ENCODE measurements around the gene UBR4. TPM values are rescaled to one million over a fixed set of nuclear protein-coding genes. Genes with fewer than 3 reads are reported as not detected.
A peak's percentile ranks its signal among the peaks of the same experiment; 100 is the strongest.
"Not testable (repeated sequence)": the region's sequence is repeated elsewhere in the genome, so short reads cannot be mapped to it uniquely, and the experiment has no call there.

UBR4 gene
- total RNA-seq: 100 to 1,000 TPM; 139 to 156 (median 147) TPM
- 131 TPM for total RNA-seq (2013)
- 253 to 627 (median 436) reads per million in 29 experiments for total RNA-seq

- Histone ChIP-seq H3K9me3 (no peaks in the 10 kb centered on the region), H3K4me3 (ENCODE audit: control insufficient read depth in 1 of 2, extremely low read depth in 1 of 2, low read length in 1 of 2) (peak within 1 kb of the TSS; percentile 95 to 97), H3K4me1 (ENCODE audit: control insufficient read depth in 1 of 2, extremely low read depth in 1 of 2, insufficient read depth in 2 of 2, low read length in 2 of 2) (peaks cover 25 to 35% of the 10 kb centered on the region in 2 experiments), H3K27ac (ENCODE audit: low read length) (peak within 1 kb of the TSS; percentile 91), H3K36me3 (ENCODE audit: control insufficient read depth in 2 of 2, extremely low read depth in 1 of 2, insufficient read depth in 1 of 2, low read length in 1 of 2) (peaks cover 0 to 5% of the 10 kb centered on the region in 2 donors), H3K27me3 (replicated peaks in 1 of 2; ENCODE audit: control insufficient read depth in 2 of 2, extremely low read depth in 1 of 2, insufficient read depth in 2 of 2, low read length in 1 of 2) (no peaks in the 10 kb centered on the region)
- H3K27me3 Mint-ChIP-seq: no peaks in the 10 kb centered on the region
- ChIA-PET POLR2A (interaction anchor here in 1 of 2 donors (1.1 kb wide), 1 partner anchor 43 kb away, joined by 3 read pairs; no protein-coding TSS in a partner anchor), CTCF (interaction anchor here in 1 of 2 donors (0.6 kb wide), 1 partner anchor 40 kb away, joined by 3 read pairs; no protein-coding TSS in a partner anchor)
- H3K36me3 Mint-ChIP-seq: peaks cover 11% of the 10 kb centered on the region
- WGBS (ENCODE audit: insufficient coverage): under 1% methylated on average over 75 of the region's 80 CpGs
- peak within 1 kb of the TSS; percentile 92 to 95 for H3K27ac Mint-ChIP-seq
- no peaks in the 10 kb centered on the region for H3K9me3 Mint-ChIP-seq
- H3K4me1 Mint-ChIP-seq: peaks cover 78 to 86% (median 83%) of the 10 kb centered on the region in 3 donors
- ATAC-seq (replicated peaks in 1 of 4) (peak; percentile 90 to 95 (median 90)), DNase-seq (peak; percentile 92 to 99 (median 96))
- H3K4me3 Mint-ChIP-seq: peak within 1 kb of the TSS; percentile 87 to 89 (median 89)
Measured at GRCh38 chr1:19209990-19210771, at the start of gene UBR4. UBR4 (minus strand) TSS chr1:19210266; CDS start chr1:19210248, 18 bp downstream.

DNA sequence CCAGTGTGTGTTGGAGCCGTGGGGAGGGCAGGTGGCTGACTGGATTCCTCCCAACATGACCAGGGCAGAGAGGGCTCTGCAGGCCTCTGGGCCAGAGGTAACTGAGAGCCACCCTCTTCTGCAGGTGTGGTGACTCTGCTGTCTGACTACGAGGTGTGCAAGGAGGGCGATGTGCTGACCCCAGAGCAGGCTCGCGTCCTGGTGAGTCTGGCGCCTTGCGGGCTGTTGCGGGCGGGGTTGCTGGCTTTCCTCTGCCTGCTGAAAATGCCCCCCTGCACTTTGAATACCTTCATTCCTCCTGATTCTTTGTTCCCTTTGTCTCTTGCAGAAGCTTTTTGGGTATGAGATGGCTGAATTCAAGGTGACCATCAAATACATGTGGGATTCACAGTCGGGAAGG is 48.3 kb upstream of the UBR4 start:
- Mint-ChIP-seq H3K27me3 (no peaks in the 10 kb centered on the region), H3K36me3 (peaks cover 24% of the 10 kb centered on the region), H3K4me3 (no peak overlapping the region), H3K9me3 (no peaks in the 10 kb centered on the region), H3K27ac (no peak overlapping the region), H3K4me1 (peaks cover 5 to 18% (median 14%) of the 10 kb centered on the region in 3 donors)
- no peak overlapping the region for H3K27ac ChIP-seq (ENCODE audit: low read length)
- POLR2A ChIA-PET: no interaction called here
- no peak for DNase-seq
- CTCF ChIA-PET: no interaction called here
- no peaks in the 10 kb centered on the region for H3K9me3 ChIP-seq
- H3K36me3 ChIP-seq (ENCODE audit: control insufficient read depth in 2 of 2, extremely low read depth in 1 of 2, insufficient read depth in 1 of 2, low read length in 1 of 2): peaks cover 22 to 52% of the 10 kb centered on the region in 2 donors
- no peak overlapping the region for H3K4me3 ChIP-seq (ENCODE audit: control insufficient read depth in 1 of 2, extremely low read depth in 1 of 2, low read length in 1 of 2)
- no peak for ATAC-seq (replicated peaks in 1 of 4)
- peaks cover under 1 to 11% of the 10 kb centered on the region in 2 experiments for H3K4me1 ChIP-seq (ENCODE audit: control insufficient read depth in 1 of 2, extremely low read depth in 1 of 2, insufficient read depth in 2 of 2, low read length in 2 of 2)
- H3K27me3 ChIP-seq (replicated peaks in 1 of 2; ENCODE audit: control insufficient read depth in 2 of 2, extremely low read depth in 1 of 2, insufficient read depth in 2 of 2, low read length in 1 of 2): no peaks in the 10 kb centered on the region
- 100% methylated on average over 3 of the region's 10 CpGs for WGBS (ENCODE audit: insufficient coverage)

GRCh38 chr1:19257178-19257914 is 47.3 kb upstream of the UBR4 start:
- Histone ChIP-seq H3K4me3 (ENCODE audit: control insufficient read depth in 1 of 2, extremely low read depth in 1 of 2, low read length in 1 of 2) (no peak overlapping the region), H3K36me3 (ENCODE audit: control insufficient read depth in 2 of 2, extremely low read depth in 1 of 2, insufficient read depth in 1 of 2, low read length in 1 of 2) (peaks cover 22 to 52% of the 10 kb centered on the region in 2 donors), H3K27me3 (replicated peaks in 1 of 2; ENCODE audit: control insufficient read depth in 2 of 2, extremely low read depth in 1 of 2, insufficient read depth in 2 of 2, low read length in 1 of 2) (no peaks in the 10 kb centered on the region), H3K9me3 (no peaks in the 10 kb centered on the region), H3K27ac (ENCODE audit: low read length) (no peak overlapping the region), H3K4me1 (ENCODE audit: control insufficient read depth in 1 of 2, extremely low read depth in 1 of 2, insufficient read depth in 2 of 2, low read length in 2 of 2) (peaks cover 5 to 21% of the 10 kb centered on the region in 2 experiments)
- no peaks in the 10 kb centered on the region for H3K27me3 Mint-ChIP-seq
- no peak overlapping the region for H3K4me3 Mint-ChIP-seq
- peaks cover 24% of the 10 kb centered on the region for H3K36me3 Mint-ChIP-seq
- ATAC-seq (replicated peaks in 1 of 4) (no peak), DNase-seq (no peak)
- WGBS (ENCODE audit: insufficient coverage): 51% methylated on average over 13 of the region's 15 CpGs
- H3K27ac Mint-ChIP-seq: peak overlapping the region in 1 of 2 donors; percentile 72
- H3K9me3 Mint-ChIP-seq: no peaks in the 10 kb centered on the region
- ChIA-PET POLR2A (no interaction called here), CTCF (interaction anchor here in 1 of 2 donors (0.7 kb wide), 1 partner anchor 274 kb away, joined by 3 read pairs; no protein-coding TSS in a partner anchor)
- H3K4me1 Mint-ChIP-seq: peaks cover 13 to 26% (median 22%) of the 10 kb centered on the region in 3 donors

- H3K4me3 Mint-ChIP-seq; H3K27ac Mint-ChIP-seq; H3K27me3 ChIP-seq (replicated peaks in 1 of 2; ENCODE audit: control insufficient read depth in 2 of 2, extremely low read depth in 1 of 2, insufficient read depth in 2 of 2, low read length in 1 of 2); DNase-seq; CTCF ChIA-PET; H3K27me3 Mint-ChIP-seq; POLR2A ChIA-PET; ATAC-seq (replicated peaks in 1 of 4); H3K4me3 ChIP-seq (ENCODE audit: control insufficient read depth in 1 of 2, extremely low read depth in 1 of 2, low read length in 1 of 2); H3K27ac ChIP-seq (ENCODE audit: low read length); H3K9me3 ChIP-seq; H3K9me3 Mint-ChIP-seq: not testable (repeated sequence)
- Histone ChIP-seq H3K36me3 (ENCODE audit: control insufficient read depth in 2 of 2, extremely low read depth in 1 of 2, insufficient read depth in 1 of 2, low read length in 1 of 2) (peaks cover 22 to 52% of the 10 kb centered on the region in 2 donors), H3K4me1 (ENCODE audit: control insufficient read depth in 1 of 2, extremely low read depth in 1 of 2, insufficient read depth in 2 of 2, low read length in 2 of 2) (peaks cover 5 to 28% of the 10 kb centered on the region in 2 experiments)
- Mint-ChIP-seq H3K36me3 (peaks cover 24% of the 10 kb centered on the region), H3K4me1 (peaks cover 15 to 33% (median 25%) of the 10 kb centered on the region in 3 donors)
- WGBS (ENCODE audit: insufficient coverage): 93% methylated on average over 4 of the region's 5 CpGs
Measured at GRCh38 chr1:19256301-19256700, 46.2 kb upstream of the UBR4 start.

DNA sequence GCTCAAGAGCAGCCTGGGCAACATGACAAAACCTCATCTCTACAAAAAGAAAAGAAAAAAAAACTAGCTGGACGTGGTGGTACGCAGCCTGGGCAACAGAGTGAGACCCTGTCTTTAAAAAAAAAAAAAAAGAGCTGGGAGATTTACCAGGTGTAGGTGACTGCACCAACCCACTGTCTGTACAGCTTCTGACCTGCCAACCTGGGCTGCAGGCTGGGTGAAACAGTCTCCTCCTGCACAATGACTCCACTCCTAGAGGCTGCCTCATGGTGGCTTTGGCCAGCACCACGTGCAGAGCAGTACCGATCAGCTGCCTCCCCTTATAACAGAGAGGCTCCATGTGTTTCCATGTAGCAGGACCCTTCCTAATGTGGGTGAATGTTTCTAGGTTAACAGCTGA is 45.2 kb upstream of the UBR4 start:
- no peak for ATAC-seq (replicated peaks in 1 of 4)
- no peak overlapping the region for H3K4me3 ChIP-seq (ENCODE audit: control insufficient read depth in 1 of 2, extremely low read depth in 1 of 2, low read length in 1 of 2)

DNA sequence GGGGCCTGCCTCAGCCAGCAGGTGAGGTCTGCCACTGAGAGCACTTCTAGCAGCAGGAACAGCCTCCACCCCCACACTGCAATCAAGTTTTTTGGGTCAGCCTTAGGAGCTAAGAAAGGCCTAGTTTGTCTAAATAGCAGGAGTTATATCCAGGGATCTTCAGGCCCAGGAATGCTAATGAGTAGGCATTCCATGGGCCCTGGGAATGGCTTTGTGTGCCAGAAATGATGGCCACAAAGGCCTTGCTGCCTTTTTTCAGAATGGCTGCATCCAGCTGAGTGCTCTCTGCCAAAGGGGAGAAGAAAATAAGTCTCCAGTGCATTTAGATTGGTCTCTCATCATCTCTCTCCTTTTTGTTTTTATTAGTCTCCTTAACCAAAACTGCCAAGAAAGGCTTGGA is 44.4 kb upstream of the UBR4 start:
- Mint-ChIP-seq H3K27me3 (no peaks in the 10 kb centered on the region), H3K9me3 (no peaks in the 10 kb centered on the region), H3K4me1 (peaks cover 27 to 44% (median 39%) of the 10 kb centered on the region in 3 donors), H3K27ac (no peak overlapping the region), H3K36me3 (peaks cover 19% of the 10 kb centered on the region), H3K4me3 (no peak overlapping the region)
- H3K9me3 ChIP-seq: no peaks in the 10 kb centered on the region
- peaks cover 19 to 38% of the 10 kb centered on the region in 2 donors for H3K36me3 ChIP-seq (ENCODE audit: control insufficient read depth in 2 of 2, extremely low read depth in 1 of 2, insufficient read depth in 1 of 2, low read length in 1 of 2)
- no peaks in the 10 kb centered on the region for H3K27me3 ChIP-seq (replicated peaks in 1 of 2; ENCODE audit: control insufficient read depth in 2 of 2, extremely low read depth in 1 of 2, insufficient read depth in 2 of 2, low read length in 1 of 2)
- no peak overlapping the region for H3K4me3 ChIP-seq (ENCODE audit: control insufficient read depth in 1 of 2, extremely low read depth in 1 of 2, low read length in 1 of 2)
- H3K27ac ChIP-seq (ENCODE audit: low read length): no peak overlapping the region
- ATAC-seq (replicated peaks in 1 of 4): no peak
- POLR2A ChIA-PET: interaction anchor here in 1 of 2 donors (0.7 kb wide), 1 partner anchor 229 kb away, joined by 4 read pairs; no protein-coding TSS in a partner anchor
- CTCF ChIA-PET: no interaction called here
- peaks cover 13 to 35% of the 10 kb centered on the region in 2 experiments for H3K4me1 ChIP-seq (ENCODE audit: control insufficient read depth in 1 of 2, extremely low read depth in 1 of 2, insufficient read depth in 2 of 2, low read length in 2 of 2)
- DNase-seq: no peak

More for the DNA sequence above, 45.2 kb upstream of the UBR4 start:
- POLR2A ChIA-PET: interaction anchor here in 1 of 2 donors (0.7 kb wide), 1 partner anchor 228 kb away, joined by 4 read pairs; no protein-coding TSS in a partner anchor
- Mint-ChIP-seq H3K27ac (no peak overlapping the region), H3K27me3 (no peaks in the 10 kb centered on the region), H3K36me3 (peaks cover 24% of the 10 kb centered on the region), H3K4me3 (no peak overlapping the region), H3K4me1 (peaks cover 24 to 42% (median 33%) of the 10 kb centered on the region in 3 donors), H3K9me3 (no peaks in the 10 kb centered on the region)
- no CpG with 5 or more reads among the region's 4 CpGs for WGBS (ENCODE audit: insufficient coverage)
- H3K36me3 ChIP-seq (ENCODE audit: control insufficient read depth in 2 of 2, extremely low read depth in 1 of 2, insufficient read depth in 1 of 2, low read length in 1 of 2): peaks cover 22 to 45% of the 10 kb centered on the region in 2 donors
- DNase-seq: no peak
- no peak overlapping the region for H3K27ac ChIP-seq (ENCODE audit: low read length)
- H3K9me3 ChIP-seq: no peaks in the 10 kb centered on the region
- CTCF ChIA-PET: interaction anchor here in 1 of 2 donors (0.6 kb wide), 1 partner anchor 350 kb away, joined by 3 read pairs; no protein-coding TSS in a partner anchor
- H3K4me1 ChIP-seq (ENCODE audit: control insufficient read depth in 1 of 2, extremely low read depth in 1 of 2, insufficient read depth in 2 of 2, low read length in 2 of 2): peaks cover 12 to 35% of the 10 kb centered on the region in 2 experiments
- no peaks in the 10 kb centered on the region for H3K27me3 ChIP-seq (replicated peaks in 1 of 2; ENCODE audit: control insufficient read depth in 2 of 2, extremely low read depth in 1 of 2, insufficient read depth in 2 of 2, low read length in 1 of 2)
